ENCODE results near the gene CMYA5.

The CMYA5 gene

GRCh38 chr5:79841172-79841571, 151.5 kb downstream of the CMYA5 start:
- peak; percentile 5 for DNase-seq

- DNase-seq: peak; percentile 22
Measured at GRCh38 chr5:79842006-79842881, 152.6 kb downstream of the CMYA5 start.

GRCh38 chr5:79842991-79843390, 153.4 kb downstream of the CMYA5 start:
- DNase-seq: no peak

DNA sequence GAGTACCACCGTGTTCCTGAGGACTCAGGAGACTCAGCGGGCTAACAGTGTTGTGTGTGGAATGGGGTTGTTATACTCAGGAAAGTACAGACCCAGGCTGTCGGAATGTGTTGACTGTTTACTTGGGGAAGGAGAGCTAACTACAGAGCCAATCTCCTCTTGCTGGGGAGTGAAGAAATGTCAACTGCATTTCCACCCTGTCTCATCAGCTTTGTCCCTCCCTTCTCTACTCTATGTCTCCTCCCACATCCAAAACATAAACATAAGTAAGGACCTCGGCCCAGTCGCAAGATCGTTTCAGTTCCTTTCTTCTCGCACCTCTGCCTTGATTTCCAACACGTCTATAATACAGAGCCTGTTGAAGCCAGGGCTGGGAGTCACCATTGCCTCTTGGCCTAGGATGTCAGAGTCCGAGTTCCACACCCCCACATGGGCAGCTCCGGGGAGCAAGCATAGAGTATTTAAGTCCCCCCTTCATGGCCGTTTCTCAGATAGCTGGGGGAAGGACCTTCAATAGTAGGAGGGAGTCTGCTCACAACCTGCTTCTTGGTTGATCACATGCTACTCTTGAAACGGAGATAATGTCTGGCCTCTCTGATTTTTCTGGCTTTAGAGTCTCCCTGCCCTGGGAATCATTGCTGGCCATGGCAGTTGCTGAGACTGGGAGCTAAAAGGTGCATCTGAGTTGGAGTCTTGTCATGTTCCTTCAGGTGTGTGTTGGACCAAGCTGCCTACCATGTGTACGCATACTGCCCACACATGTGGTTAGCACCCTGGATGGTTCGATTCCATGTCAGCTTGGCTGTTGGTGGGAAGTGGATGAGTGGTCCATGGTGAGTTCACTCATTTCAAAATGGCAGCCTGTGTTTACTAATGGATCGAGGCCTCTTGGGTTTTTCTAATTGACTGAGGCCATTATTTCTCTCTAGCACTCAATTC, 154.1 kb downstream of the CMYA5 start:
- no peak for DNase-seq

DNA sequence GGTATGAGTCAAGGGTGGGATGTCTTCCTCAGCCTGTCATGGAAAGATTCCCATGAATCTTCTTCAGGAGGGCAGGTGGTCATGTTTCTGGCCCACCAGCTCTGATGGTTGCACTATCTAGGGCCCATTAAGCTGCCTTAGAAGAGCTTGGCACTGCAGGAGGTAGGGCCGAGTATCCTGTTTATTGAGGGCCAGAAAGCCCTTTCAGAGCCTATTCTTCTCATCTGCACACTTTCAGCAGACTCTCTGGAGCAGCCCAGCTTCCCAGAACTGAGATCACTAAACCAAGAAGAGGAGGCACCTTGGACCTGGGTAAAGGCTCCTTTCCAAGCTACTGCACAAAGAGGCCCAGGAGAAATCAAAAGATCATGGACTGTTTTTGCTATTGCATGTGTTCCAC, 154.9 kb downstream of the CMYA5 start:
- no peak for DNase-seq

DNA sequence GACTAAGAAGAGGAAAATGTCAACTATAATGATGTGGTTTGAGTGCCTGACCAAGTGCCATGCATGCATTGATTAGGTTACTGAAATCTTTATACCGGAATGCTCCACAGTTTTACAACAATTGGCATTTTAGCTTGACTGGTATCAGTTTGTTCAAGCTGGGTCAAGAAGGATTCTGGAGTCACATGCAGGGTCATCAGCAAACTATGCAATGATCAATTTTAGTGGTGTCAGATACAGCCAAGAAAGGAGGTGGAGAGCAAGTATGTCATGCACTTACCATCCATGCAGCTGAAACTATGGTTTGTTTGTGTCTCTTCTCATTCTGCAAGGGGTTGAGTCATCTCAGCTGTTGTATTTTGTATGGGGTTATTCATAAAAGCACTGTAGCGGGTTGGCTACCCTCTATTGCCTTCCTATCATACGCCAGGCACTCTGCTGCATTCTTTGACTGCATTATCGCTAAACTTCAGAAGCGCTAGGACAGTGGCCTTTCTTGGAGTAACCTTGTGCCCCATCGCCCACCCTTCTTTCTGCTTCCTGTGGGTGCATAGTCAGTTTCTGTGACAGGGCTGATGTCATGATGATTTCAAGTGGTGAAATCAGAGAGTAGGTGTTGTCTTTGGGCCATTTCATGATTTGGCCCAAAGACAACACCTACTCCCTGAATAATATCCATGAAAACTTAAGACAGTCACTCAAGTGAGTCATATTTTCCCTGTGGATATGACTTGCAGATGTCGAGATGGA, 156.0 kb downstream of the CMYA5 start:
- DNase-seq: no peak

DNA sequence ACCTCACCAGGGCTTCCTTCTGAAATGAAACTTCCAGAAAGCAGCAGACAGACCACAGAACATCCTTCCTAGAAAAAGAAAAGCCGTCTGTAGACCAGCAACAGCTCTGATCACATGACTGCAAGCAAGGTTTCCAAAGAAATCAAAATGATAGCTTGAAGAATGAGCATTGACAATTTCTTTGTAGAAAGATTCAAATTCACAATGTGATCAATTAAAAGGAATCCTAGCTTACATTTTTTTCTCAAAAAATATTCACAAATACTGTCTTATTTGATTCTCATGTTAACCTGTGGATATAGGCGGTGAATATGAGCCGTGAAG, 156.5 kb downstream of the CMYA5 start:
- no peak for DNase-seq

DNA sequence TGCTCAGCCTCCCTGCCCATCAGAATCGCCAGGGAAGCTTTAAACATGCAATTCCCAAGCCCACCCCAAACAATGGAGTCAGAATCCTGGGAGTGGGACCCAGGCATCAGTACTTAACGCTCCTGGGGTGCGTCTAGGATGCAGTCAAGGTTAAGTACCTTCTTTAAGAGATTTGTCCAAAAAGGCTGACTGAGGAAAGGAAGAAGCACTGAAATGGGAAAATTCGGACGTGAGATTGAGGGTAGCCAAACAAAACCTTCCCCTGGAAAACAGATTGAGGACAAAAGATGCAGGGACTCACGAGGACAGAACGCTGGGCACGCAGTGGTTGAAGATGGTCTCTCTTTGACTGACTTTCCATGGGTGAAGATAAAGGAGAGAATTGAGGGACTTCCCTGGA, 157.9 kb downstream of the CMYA5 start:
- DNase-seq: no peak

GRCh38 chr5:79849061-79849460, 159.4 kb downstream of the CMYA5 start:
- DNase-seq: no peak

All from NCI-H82 (cell line).